ENCODE results near the gene TREML4. TPM values are rescaled to one million over a fixed set of nuclear protein-coding genes. Genes with fewer than 3 reads are reported as not detected.

The TREML4 gene
- total RNA-seq, 1 experiment from 2014 or later = not detected

DNA sequence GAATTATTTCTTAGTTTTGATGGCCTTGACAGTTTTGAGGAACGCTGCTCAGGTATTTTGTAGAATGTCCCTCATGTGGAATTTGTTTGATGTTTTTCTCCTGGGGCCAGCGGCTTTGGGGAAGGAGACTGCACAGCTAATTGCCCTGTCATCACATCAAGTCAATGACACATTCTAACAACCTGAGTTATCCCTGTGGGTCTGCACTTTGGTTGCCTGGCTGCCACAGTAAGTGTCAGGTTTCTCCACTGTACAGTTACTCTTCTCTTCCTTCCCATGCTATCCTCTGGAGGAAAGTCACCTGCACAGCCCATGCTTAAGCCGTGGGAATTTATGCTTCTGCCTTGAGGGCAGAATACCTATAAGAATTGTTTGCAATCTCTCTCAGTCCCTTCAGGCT, 1.4 kb upstream of the TREML4 start:
- Histone ChIP-seq H3K9me3 (ENCODE audit: control insufficient read depth in 1 of 2, insufficient read depth in 1 of 2, low read depth in 1 of 2, low read length in 2 of 2) (no peaks in the 10 kb centered on the region), H3K27ac (ENCODE audit: low read depth, low read length) (no peak overlapping the region), H3K9me2 (ENCODE audit: insufficient read depth) (no peaks in the 10 kb centered on the region), H3K4me2 (ENCODE audit: low read length) (no peak overlapping the region), H3K79me2 (ENCODE audit: insufficient read depth, low read length) (no peaks in the 10 kb centered on the region), H3K27me3 (ENCODE audit: insufficient read depth, low read length) (peaks cover 37% of the 10 kb centered on the region), H3K4me1 (ENCODE audit: control insufficient read depth in 1 of 2, insufficient read depth in 2 of 2, low read length in 2 of 2) (no peaks in the 10 kb centered on the region), H3K9ac (ENCODE audit: low read length) (no peak overlapping the region), H3K36me3 (ENCODE audit: control insufficient read depth in 1 of 2, insufficient read depth in 2 of 2, low read length in 2 of 2) (no peaks in the 10 kb centered on the region), H3K4me3 (replicated peaks in 1 of 2; ENCODE audit: low read depth in 1 of 2, low read length in 2 of 2) (no peak overlapping the region), H4K20me1 (ENCODE audit: insufficient read depth) (no peaks in the 10 kb centered on the region), H2AFZ (ENCODE audit: low read depth, low read length, poor library complexity, severe bottlenecking) (no peak overlapping the region)
- BruUV-seq (replicated peaks) = no TSS peak
- no peak for DNase-seq (ENCODE audit: low read depth, low spot score)
- intact Hi-C loops (cut with micrococcal nuclease) = no loop called here
- no peak for TF ChIP-seq JUND (IDR thresholded peaks at IDR 0.05)
- no peak for TF ChIP-seq CBX3 (IDR thresholded peaks at IDR 0.05; ENCODE audit: low read depth)
- TF ChIP-seq POLR2A (IDR thresholded peaks at IDR 0.05; ENCODE audit: borderline replicate concordance, extremely low read depth, insufficient read depth, insufficient read length) = no peak
- TF ChIP-seq, protein P1, sequence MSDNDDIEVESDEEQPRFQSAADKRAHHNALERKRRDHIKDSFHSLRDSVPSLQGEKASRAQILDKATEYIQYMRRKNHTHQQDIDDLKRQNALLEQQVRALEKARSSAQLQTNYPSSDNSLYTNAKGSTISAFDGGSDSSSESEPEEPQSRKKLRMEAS (IDR thresholded peaks at IDR 0.05) = no peak
- no peak for TF ChIP-seq SIN3A (IDR thresholded peaks at IDR 0.05; ENCODE audit: low read depth)
- TF ChIP-seq ZNF274 (IDR thresholded peaks at IDR 0.05; ENCODE audit: low read depth, low read length) = no peak
- no peak for TF ChIP-seq EZH2phosphoT487 (IDR thresholded peaks at IDR 0.05; ENCODE audit: borderline replicate concordance)
- no peak for TF ChIP-seq POLR2AphosphoS5 (IDR thresholded peaks at IDR 0.05; ENCODE audit: low read depth, low read length)
- no peak for TF ChIP-seq YY1 (IDR thresholded peaks at IDR 0.05; ENCODE audit: extremely low read depth, insufficient replicate concordance, low read depth, low read length)
- TF ChIP-seq SP1 (IDR thresholded peaks at IDR 0.05; ENCODE audit: low read depth) = no peak
- TF ChIP-seq CEBPB (IDR thresholded peaks at IDR 0.05; ENCODE audit: low read depth) = no peak
- no peak for TF ChIP-seq ELF1 (IDR thresholded peaks at IDR 0.05; ENCODE audit: borderline replicate concordance, low read depth)
- no peak for TF ChIP-seq TCF7L2 (IDR thresholded peaks at IDR 0.05; ENCODE audit: borderline replicate concordance, extremely low read depth, insufficient read depth, insufficient read length)
- TF ChIP-seq RAD21 (IDR thresholded peaks at IDR 0.05; ENCODE audit: low read depth) = no peak
- TF ChIP-seq, protein P2, sequence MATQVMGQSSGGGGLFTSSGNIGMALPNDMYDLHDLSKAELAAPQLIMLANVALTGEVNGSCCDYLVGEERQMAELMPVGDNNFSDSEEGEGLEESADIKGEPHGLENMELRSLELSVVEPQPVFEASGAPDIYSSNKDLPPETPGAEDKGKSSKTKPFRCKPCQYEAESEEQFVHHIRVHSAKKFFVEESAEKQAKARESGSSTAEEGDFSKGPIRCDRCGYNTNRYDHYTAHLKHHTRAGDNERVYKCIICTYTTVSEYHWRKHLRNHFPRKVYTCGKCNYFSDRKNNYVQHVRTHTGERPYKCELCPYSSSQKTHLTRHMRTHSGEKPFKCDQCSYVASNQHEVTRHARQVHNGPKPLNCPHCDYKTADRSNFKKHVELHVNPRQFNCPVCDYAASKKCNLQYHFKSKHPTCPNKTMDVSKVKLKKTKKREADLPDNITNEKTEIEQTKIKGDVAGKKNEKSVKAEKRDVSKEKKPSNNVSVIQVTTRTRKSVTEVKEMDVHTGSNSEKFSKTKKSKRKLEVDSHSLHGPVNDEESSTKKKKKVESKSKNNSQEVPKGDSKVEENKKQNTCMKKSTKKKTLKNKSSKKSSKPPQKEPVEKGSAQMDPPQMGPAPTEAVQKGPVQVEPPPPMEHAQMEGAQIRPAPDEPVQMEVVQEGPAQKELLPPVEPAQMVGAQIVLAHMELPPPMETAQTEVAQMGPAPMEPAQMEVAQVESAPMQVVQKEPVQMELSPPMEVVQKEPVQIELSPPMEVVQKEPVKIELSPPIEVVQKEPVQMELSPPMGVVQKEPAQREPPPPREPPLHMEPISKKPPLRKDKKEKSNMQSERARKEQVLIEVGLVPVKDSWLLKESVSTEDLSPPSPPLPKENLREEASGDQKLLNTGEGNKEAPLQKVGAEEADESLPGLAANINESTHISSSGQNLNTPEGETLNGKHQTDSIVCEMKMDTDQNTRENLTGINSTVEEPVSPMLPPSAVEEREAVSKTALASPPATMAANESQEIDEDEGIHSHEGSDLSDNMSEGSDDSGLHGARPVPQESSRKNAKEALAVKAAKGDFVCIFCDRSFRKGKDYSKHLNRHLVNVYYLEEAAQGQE (IDR thresholded peaks at IDR 0.05; ENCODE audit: low read depth) = no peak
- TF ChIP-seq ZFX (IDR thresholded peaks at IDR 0.05) = no peak
- ChIA-PET POLR2A (no interaction called here), CTCF (no interaction called here), RAD21 (ENCODE audit: low non-redundant PET in 1 of 2, low total read pairs in 2 of 2, uncharacterized antibody in 2 of 2, unreplicated experiment in 2 of 2) (no interaction called here)
- ATAC-seq = no peak
